MV-4-11 (cell line): ENCODE results near the gene SLC16A3.

ENCODE experiments used
- DNase-seq: peaks from one replicate; lab custom pipeline; 2025; lab: John Stamatoyannopoulos, UW

SLC16A3 gene

GRCh38 chr17:82269138-82269881, 40.5 kb downstream of the SLC16A3 start:
- DNase-seq = no peak

DNA sequence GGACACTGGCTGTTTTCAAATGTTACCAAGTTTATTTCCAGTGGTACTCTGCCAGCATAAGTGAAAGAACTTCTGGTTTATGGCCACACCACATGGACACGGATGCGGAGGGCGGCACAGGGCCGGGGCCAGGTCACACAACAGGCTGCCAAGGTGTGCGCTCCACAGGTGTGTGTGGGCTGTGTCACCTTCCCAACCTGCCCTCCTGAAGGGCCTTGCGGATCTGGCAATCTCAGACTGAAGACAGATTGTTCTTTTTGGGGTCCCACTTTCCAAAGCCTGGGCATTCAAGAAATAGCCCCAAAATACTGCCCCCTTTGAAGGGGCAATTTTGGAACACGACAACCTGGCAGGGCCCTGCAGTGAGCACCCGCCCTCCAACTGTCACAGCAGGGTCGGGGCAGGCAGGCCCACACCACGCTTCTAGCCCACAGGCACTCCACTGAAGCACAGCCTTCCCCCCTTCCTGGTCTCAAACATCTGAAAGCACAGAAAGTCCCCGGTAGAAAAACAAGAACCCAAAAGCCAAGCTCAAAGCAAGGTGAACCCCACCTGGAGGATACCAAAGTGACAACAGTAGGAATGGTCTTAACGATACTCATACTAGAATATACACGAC, 41.1 kb downstream of the SLC16A3 start:
- no peak for DNase-seq

- no peak for DNase-seq
Observed at GRCh38 chr17:82270651-82271050, 41.8 kb downstream of the SLC16A3 start.

DNA sequence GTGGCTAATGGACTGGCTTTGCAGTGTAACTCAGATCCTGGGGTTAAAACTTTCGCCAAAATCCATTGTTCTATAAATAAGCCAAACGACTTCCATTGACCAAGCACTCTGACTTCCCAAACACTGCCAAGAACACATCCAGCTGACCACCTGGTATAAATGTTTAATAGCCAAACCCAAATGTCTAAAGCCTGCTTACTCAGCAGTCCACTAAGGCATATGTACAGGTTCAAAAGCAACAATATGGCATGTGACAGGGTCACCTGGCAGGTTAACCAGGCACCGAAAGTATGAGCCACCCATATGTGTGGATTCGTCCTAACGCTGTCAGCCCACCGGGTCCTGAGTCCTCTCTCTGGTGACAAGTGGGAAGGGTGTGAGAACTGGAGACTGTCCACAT, 42.6 kb downstream of the SLC16A3 start:
- DNase-seq = no peak

DNA sequence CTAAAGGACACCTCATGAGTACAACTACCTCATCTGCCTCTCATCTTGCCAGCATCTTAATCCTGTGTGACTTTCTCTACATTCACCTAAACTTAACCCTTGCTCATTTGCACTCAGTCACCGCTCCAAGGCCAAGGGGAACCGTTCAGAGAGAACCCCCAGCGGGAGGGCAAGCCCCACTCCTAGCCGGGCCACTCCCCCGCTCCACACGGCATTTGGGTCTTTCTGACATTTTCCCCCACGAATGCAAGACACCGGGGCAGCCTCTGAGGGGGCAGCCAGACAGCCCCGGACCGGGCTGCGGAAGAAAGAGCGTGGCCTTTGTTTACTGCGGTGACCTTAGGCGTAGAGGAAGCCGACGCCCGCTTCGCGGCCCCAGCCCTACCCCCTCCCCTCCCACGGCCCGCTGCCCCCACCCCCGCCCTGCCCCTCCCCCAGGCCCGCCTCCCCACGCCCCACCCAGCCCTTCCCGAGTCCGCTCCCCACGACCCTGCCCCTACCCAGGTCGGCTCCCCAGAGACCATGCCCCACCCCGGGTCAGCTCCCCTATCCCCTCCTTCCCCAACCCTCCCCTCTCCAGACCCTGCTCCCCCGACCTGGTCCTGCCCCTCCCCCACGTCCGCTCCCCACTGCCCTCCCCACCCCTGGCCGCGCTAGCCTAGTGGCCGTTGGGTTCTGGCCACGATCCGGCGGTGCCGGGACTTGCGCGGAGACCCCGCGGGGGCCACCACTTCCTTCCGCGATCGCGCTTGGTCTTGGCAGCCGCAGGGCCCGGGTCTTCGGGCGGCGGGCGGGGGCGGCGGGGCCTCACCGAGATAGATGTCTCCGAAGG, 43.9 kb downstream of the SLC16A3 start:
- DNase-seq = no peak

- peak; percentile 72 for DNase-seq
Observed at GRCh38 chr17:82273327-82274133, 44.7 kb downstream of the SLC16A3 start, which contains the start of gene CSNK1D. TSS of gene CSNK1D (minus strand) at chr17:82273700. CDS start at chr17:82273381, 319 bp downstream.

DNA sequence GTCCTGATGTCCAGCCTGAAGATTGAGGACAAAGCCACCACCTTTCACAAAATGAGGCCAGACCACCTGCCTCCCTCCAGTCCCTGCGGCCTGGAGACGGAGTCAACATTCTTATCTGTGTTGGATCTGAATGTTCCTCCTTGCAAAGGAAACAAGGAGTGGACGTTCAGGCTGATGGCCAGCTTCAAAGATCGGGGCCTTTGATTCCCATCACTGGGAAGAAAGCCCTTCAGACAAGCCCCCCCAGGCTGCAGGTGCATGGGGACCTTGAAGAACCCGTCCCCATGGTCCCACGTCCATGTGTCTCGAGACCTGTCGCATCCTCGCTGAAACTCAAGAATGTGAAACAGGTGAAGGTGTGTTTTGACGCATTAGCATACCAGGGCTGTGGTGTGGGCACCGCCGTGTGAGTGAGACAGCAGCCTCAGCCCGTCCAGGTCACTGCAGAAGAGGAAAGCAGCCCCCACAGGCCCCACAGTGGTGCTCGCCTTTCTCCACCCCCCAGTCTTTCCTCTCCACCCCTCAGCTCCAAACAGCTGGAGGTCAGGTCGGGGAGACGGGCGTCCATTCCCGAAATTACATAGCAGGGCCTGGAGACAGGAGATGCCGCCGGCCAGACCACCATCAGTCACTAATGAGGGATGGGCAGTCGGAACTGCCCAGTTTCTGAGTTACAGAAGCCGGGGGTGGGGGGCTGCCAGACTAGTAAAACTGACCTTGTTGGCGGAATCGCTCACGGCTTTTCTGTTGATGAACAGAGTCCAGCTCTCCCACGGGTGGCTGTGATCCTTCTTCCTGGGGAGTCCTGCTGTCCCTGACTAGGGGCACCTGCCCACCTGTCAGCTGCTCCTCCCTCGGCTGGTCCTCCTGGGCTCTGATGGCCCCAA, 45.5 kb downstream of the SLC16A3 start:
- DNase-seq = no peak

GRCh38 chr17:82275326-82275725, 46.5 kb downstream of the SLC16A3 start:
- no peak for DNase-seq

- no peak for DNase-seq
Observed at GRCh38 chr17:82276938-82277337, 48.1 kb downstream of the SLC16A3 start.

GRCh38 chr17:82277851-82278250, 49.0 kb downstream of the SLC16A3 start:
- DNase-seq = no peak

DNA sequence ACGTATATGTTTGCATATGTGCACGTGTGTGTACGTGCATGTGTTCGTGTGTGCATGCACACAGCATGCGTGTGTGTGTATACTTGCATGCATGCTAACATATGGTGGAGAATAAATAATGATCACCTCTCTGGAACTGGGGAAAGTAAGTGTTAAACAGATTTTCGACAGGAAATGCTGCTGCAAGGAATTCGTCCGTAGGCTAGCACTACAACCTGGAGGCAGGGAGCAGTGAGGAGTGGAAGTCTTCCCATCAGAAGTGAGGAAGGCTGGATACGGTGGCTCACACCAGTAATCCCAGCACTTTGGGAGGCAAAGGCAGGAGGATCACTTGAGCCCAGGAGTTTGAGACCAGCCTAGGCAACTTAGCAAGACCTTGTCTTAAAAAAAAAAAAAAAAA, 49.5 kb downstream of the SLC16A3 start:
- no peak for DNase-seq

DNA sequence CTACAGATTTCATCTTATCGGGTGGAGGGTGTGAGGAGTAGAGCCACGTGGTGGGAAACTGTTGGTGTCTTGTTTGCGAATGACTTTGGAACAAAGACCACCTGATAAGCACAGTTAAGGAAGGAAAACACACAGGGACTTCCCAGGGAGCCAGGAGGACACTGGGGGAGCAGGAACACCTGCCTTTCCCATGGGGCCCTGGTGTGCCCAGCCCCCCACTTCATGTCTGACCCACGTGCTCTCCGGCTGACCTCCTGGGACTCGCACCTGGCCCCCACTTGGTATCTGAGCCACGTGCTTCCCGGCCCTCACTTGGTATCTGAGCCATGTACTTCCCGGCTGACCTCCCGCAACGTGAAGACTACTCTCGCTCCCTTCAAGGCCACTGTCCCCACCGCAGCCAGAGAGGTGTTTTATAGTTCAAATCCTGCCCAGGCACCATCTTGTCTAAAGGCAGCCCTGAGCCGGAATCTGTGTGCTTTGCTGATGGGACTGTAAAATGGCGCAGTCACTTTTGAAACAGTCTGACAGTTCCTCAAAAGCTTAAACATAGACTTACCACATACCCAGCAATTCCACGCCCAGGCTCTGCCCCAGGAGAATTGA, 50.0 kb downstream of the SLC16A3 start:
- peak; percentile 82 for DNase-seq

DNA sequence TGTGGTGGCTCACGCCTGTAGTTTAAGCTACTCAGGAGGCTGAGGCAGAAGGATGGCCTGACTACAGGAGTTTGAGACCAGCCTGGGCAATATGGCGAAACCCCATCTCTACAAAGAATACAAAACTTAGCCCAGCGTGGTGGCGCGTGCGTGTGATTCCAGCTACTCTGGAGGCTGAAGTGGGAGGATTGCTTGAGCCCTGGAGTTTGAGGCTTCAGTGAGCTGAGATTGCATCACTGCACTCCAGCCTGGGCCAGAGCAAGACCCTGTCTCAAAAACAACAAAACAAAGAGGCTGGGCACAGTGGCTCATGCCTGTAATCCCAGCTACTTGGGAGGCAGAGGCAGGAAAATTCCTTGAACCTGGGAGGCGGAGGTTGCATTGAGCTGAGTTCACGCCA, 51.7 kb downstream of the SLC16A3 start:
- DNase-seq = peak; percentile 20

DNA sequence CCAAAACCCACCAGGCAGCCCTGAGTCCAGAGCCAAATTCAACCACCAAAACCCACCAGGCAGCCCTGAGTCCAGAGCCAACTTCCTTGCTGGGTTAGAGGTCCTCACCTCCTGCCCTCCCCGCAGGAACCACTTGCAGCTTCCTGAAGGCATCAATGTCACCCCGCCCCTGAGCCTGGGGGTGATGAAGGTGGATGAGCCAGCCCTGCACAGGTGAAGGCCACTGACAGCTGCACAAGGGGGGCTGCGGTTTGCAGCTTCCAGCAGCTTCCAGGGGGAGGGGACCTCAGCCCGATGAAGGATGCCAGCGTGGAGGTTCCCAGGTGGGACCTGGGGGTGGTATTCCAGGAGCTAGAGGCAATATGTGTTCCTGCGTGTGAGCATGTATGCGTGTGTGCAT, 52.2 kb downstream of the SLC16A3 start:
- no peak for DNase-seq

GRCh38 chr17:82281502-82282238, 52.8 kb downstream of the SLC16A3 start:
- peak; percentile 29 for DNase-seq

DNA sequence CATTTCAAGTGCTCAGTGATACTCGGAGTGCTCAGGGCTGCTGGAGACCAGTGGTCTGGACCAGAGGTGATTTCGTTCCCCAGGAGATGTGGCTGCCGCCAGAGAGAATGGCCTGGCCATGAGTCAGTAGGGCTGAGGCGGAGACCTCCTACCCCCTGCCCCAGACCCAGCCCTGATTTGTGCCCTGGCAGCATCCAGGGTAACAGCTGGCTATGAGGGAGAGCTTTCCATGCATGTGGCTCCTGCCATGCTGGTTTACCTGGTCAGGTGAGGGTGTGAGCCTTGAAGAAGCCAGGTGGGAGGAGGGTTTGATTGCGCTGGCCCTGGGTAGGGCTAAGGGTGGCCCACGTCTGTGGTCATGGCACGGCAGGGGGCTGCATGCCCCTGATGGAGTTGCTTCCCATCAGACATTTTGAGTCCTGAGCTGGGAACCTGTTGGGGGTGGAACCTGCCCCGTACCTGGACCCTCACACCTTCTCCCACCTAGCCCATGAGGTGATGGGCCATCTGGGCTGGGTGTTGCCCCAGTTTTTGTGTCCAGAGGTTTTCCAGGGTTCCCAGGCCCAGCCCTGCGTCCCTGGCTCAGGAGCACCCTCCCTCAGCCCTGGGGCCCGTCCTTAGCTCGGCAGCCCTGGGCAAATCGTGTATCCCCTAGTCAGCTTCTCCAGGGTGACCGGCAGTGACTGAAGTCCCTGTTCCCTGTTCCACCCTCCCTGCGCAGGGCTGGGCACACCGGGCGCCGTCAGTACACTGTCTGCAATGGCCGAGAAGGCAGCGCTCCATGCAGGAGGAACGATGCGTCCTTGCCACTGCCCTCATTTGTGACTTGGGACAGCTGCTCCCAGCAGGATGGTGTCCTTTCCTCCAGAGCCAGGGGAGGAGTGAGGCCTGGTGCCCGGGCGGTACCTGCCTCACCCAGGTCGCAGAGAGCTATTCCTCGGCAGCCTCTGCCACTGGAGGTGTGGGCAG, 53.7 kb downstream of the SLC16A3 start:
- no peak for DNase-seq

- DNase-seq = peak; percentile 52
Observed at GRCh38 chr17:82283208-82283749, 54.4 kb downstream of the SLC16A3 start.

- no peak for DNase-seq
Observed at GRCh38 chr17:82285141-82285540, 56.3 kb downstream of the SLC16A3 start.
